Effector memory CD4-positive, alpha-beta T cell (primary cell): Measurements from ENCODE around the gene ESYT3.

Source experiments
- DNase-seq, 3 donors: peaks; one replicate each; pipeline ENCODE4 v3.0.0-alpha.2; 2020
- H3K27ac ChIP-seq: 2 replicates; pipeline ENCODE4 v1.7.0; 2013; ENCODE audit warnings: mild to moderate bottlenecking, low read length, moderate library complexity; ENCODE audit not compliant: insufficient read depth, poor library complexity, severe bottlenecking
- H3K27me3 ChIP-seq: replicated peaks from 2 replicates; pipeline ENCODE4 v1.7.0; 2013; ENCODE audit warnings: mild to moderate bottlenecking, low read length; ENCODE audit not compliant: insufficient read depth, control insufficient read depth, poor library complexity, severe bottlenecking
- H3K36me3 ChIP-seq: 2 replicates; pipeline ENCODE4 v1.7.0; 2013; ENCODE audit warnings: mild to moderate bottlenecking, low read length, moderate library complexity; ENCODE audit not compliant: control insufficient read depth, insufficient read depth
- H3K4me1 ChIP-seq: 2 replicates; pipeline ENCODE4 v1.7.0; 2013; ENCODE audit warnings: low read length, mild to moderate bottlenecking; ENCODE audit not compliant: control insufficient read depth, insufficient read depth, poor library complexity, severe bottlenecking
- H3K4me3 ChIP-seq: 2 replicates; pipeline ENCODE4 v1.7.0; 2013; ENCODE audit warnings: low read length, low read depth, mild to moderate bottlenecking; ENCODE audit not compliant: insufficient read depth, poor library complexity, severe bottlenecking
- H3K9me3 ChIP-seq: 2 replicates; pipeline ENCODE4 v1.7.0; 2013; ENCODE audit warnings: mild to moderate bottlenecking, low read length, moderate library complexity; ENCODE audit not compliant: control insufficient read depth

Gene ESYT3

DNA sequence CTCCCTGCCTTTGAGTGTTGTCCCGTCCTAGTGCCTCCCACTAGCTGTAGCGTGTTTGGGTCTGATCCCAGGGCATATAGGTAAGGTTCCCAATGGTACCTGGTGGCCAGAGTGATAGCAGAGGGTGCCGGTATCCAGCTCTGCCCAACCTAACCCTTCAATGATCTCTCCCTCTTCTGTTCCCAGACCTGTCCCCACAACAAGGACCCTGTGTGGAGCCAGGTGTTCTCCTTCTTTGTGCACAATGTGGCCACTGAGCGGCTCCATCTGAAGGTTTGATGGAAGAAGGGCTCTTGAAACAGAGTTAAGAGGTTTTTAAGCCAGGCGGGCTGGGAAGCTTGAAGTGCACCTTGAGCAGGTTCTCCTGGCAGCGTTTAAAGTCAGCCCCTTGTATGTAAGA lies 35.5 kb downstream of the ESYT3 start:
- DNase-seq = no peak
- no peak overlapping the region for H3K4me3 ChIP-seq
- no peaks in the 10 kb centered on the region for H3K4me1 ChIP-seq
- no peaks in the 10 kb centered on the region for H3K27me3 ChIP-seq
- no peaks in the 10 kb centered on the region for H3K9me3 ChIP-seq
- no peak overlapping the region for H3K27ac ChIP-seq
- H3K36me3 ChIP-seq = no peaks in the 10 kb centered on the region

DNA sequence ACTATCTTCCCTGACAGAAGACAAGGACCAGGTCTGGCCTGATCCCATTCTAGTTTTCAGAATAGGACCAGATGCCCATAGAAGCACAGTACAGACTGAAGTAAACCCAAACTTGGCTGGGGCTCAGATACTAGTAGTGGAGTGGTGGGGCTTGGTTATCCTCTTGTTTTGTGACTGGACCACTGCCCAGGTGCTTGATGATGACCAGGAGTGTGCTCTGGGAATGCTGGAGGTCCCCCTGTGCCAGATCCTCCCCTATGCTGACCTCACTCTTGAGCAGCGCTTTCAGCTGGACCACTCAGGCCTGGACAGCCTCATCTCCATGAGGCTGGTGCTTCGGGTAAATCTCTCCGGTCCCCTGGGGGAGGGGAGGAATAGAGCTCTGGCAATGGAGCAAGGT lies 36.3 kb downstream of the ESYT3 start:
- Histone ChIP-seq H3K4me1 (no peaks in the 10 kb centered on the region), H3K4me3 (no peak overlapping the region), H3K9me3 (no peaks in the 10 kb centered on the region), H3K27ac (no peak overlapping the region), H3K36me3 (no peaks in the 10 kb centered on the region), H3K27me3 (no peaks in the 10 kb centered on the region)
- no peak for DNase-seq

DNA sequence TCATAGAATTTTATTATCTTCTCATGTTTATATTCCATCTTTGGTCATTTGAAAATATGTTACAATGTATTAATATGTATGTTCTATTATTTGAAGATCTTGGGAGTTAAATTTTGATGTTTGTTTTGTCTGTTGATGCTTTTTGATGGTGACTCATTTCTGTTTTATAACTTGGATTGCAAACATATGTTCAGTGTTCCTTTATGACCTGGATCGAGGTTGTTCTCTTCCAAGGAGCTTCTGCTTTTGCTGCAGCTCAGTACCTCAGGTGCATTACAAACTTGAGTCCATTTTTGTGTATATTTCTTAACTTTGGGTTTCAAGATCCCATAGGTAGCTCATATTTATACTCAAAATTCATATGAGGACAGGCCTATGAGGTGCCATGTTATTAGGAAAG lies 37.1 kb downstream of the ESYT3 start:
- H3K9me3 ChIP-seq = no peaks in the 10 kb centered on the region
- no peaks in the 10 kb centered on the region for H3K36me3 ChIP-seq
- no peak overlapping the region for H3K4me3 ChIP-seq
- H3K27ac ChIP-seq = no peak overlapping the region
- no peaks in the 10 kb centered on the region for H3K4me1 ChIP-seq
- H3K27me3 ChIP-seq = no peaks in the 10 kb centered on the region
- no peak for DNase-seq

DNA sequence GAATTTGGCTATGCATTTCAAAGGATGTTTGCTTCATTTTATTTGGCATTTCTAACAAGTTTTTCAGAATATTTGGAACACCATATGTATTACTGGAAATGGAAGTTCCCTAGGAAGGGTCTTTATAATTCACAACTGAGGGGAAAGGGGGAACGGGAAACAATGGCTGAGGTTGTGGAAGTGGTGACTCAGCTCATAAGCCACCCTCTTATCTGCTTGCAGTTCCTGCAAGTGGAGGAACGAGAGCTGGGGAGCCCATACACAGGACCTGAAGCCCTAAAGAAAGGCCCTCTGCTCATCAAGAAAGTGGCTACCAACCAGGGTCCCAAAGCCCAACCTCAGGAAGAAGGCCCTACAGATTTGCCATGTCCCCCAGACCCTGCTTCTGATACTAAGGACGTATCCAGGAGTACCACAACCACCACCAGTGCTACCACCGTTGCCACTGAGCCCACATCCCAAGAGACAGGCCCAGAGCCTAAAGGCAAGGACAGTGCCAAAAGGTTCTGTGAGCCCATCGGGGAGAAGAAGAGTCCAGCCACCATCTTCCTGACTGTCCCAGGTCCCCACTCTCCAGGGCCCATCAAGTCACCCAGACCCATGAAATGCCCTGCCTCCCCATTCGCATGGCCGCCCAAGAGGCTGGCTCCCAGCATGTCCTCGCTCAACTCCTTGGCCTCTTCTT lies 37.9 kb downstream of the ESYT3 start:
- no peaks in the 10 kb centered on the region for H3K4me1 ChIP-seq
- H3K27me3 ChIP-seq = no peaks in the 10 kb centered on the region
- H3K27ac ChIP-seq = no peak overlapping the region
- no peaks in the 10 kb centered on the region for H3K9me3 ChIP-seq
- DNase-seq = no peak
- H3K4me3 ChIP-seq = no peak overlapping the region
- H3K36me3 ChIP-seq = no peaks in the 10 kb centered on the region

DNA sequence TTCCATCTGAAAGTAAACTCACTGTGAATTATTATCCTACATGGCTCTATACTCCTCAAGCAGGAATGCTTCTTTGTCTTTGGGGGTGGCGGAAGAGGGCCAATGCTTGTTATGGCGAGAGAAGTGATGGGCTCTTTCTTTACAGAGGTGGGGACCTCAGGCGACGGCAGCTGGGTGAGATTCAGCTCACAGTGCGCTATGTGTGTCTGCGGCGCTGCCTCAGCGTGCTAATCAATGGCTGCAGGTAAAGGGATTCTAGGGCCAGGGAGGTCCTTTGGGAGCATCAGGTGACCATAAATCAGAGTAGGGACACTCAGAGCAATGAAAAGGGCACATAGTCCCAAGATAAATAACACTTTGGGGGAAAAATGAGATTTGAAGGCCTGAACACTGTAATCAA lies 39.0 kb downstream of the ESYT3 start:
- H3K4me1 ChIP-seq = no peaks in the 10 kb centered on the region
- no peak for DNase-seq
- no peaks in the 10 kb centered on the region for H3K9me3 ChIP-seq
- no peak overlapping the region for H3K27ac ChIP-seq
- H3K27me3 ChIP-seq = no peaks in the 10 kb centered on the region
- no peak overlapping the region for H3K4me3 ChIP-seq
- H3K36me3 ChIP-seq = no peaks in the 10 kb centered on the region

DNA sequence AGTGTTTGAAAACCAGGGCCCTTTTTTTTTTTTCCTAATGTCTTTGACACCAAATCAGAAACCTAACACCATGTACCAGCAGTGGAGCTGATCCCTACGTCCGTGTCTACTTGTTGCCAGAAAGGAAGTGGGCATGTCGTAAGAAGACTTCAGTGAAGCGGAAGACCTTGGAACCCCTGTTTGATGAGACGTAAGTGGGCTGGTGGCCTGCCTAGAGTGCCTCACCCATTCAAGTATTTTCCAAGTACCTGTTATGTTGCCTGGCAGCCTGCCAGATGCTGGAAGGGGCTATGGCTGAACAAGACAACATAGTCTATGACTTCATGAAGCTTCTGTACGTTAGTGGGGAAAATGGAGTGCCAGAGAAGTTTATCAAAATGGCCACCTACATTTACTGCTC lies 39.7 kb downstream of the ESYT3 start:
- Histone ChIP-seq H3K4me1 (no peaks in the 10 kb centered on the region), H3K36me3 (no peaks in the 10 kb centered on the region), H3K27me3 (no peaks in the 10 kb centered on the region), H3K4me3 (no peak overlapping the region), H3K27ac (no peak overlapping the region), H3K9me3 (no peaks in the 10 kb centered on the region)
- no peak for DNase-seq

DNA sequence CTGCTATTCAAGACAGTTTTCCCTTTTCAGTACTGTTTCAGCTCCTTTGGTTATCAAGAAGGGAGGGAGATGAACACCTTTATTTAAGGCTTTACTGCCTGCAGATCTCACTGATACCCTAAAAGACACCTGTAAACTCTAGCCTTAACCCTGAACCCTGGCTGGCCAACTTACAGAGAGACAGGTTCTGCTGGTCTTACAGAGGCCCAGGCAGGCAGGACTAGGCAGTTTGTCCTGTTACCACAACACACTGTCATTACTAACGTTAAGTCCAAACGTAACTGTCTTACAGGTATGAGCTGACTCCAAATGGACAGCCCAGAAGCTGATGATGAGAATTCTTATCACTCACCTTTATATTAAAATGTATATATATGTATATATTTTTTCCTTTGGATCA lies 42.1 kb downstream of the ESYT3 start:
- H3K36me3 ChIP-seq = no peaks in the 10 kb centered on the region
- H3K27ac ChIP-seq = no peak overlapping the region
- DNase-seq = no peak
- no peaks in the 10 kb centered on the region for H3K4me1 ChIP-seq
- H3K27me3 ChIP-seq = no peaks in the 10 kb centered on the region
- H3K4me3 ChIP-seq = no peak overlapping the region
- no peaks in the 10 kb centered on the region for H3K9me3 ChIP-seq

DNA sequence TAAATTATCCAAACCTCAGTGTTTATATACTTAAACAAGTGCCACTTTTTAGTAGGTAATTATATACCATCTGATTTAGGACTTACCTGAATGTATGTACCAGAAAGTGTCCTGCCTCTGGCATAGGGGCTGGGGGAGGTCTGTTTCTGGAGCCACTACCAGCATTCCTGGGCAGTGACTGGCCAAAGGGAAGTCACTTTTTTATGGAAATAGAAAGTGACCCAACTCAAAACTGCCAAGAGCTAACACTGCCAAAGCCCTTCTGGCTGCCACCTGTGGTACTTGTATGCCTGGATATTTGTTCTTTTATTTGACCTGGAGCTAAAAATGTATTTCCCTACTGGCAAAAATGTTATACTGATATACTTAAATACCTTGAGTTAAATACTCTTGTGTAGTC lies 42.7 kb downstream of the ESYT3 start:
- no peaks in the 10 kb centered on the region for H3K36me3 ChIP-seq
- no peaks in the 10 kb centered on the region for H3K9me3 ChIP-seq
- H3K27me3 ChIP-seq = no peaks in the 10 kb centered on the region
- no peaks in the 10 kb centered on the region for H3K4me1 ChIP-seq
- no peak overlapping the region for H3K4me3 ChIP-seq
- H3K27ac ChIP-seq = no peak overlapping the region
- DNase-seq = no peak

DNA sequence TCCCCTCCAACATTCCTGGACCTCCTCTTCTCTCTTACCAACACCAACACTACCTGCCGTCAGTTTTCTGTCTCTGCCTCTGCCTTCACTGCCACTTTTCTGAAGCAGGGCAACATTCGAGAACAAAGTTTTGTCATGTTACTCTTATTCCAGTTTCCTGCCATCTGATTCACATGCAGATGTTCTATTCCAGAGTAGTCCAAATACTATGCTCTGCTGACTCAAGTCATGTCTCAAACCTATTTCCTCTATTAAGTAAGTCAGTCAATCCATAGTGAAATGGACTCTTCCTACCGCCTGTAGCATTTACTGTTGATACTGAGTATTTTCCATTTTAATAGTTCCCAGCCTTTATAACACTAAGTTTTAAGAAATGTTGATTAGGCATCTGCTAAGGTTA lies 43.4 kb downstream of the ESYT3 start:
- no peak for DNase-seq
- Histone ChIP-seq H3K4me1 (no peaks in the 10 kb centered on the region), H3K9me3 (no peaks in the 10 kb centered on the region), H3K4me3 (no peak overlapping the region), H3K27me3 (no peaks in the 10 kb centered on the region), H3K27ac (no peak overlapping the region), H3K36me3 (no peaks in the 10 kb centered on the region)

DNA sequence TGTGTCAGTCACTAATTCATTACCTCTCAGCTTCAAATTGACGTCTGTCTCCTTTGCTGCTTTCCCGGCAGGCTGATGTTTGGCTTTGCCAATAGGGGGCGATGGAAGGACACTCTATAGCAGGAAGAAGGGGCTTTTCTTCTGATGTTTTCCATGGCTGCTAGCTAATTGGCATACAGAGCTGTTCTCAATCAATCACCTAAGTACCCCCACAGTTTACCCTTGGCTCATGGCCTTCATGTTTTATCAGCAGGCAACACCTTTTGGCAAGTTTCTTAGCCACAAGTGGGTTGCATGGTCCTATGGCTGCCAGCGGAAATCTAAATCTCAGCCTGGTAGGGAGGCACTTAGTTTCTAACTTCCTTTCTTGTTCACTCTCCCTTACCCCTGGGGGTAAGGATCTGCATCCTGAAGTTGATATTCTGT lies 45.0 kb downstream of the ESYT3 start:
- DNase-seq = no peak
- Histone ChIP-seq H3K27ac (no peak overlapping the region), H3K9me3 (no peaks in the 10 kb centered on the region), H3K4me1 (no peaks in the 10 kb centered on the region), H3K36me3 (no peaks in the 10 kb centered on the region), H3K4me3 (no peak overlapping the region), H3K27me3 (no peaks in the 10 kb centered on the region)
